ENCODE data around the gene PPIG.
"Not testable (repeated sequence)": the region's sequence is repeated elsewhere in the genome, so short reads cannot be mapped to it uniquely, and the experiment has no call there.

Gene PPIG

DNA sequence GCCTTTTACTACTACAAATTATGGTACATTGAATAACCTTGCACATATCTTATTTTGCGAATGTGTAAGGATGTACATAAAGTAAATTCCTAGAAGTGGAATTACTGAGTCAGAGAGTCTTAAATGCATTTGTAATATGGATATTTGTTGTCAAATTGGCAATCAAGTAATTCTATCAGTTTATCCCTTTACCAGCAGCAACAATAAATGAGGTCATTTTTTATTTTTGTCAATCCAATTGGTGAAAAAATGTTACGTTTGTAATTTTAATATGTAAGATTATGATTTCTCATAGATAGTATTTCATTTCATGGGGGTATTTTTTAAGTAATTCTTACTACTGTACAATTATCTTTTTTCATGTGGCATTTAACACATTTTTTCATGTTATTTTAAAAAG is 14.8 kb downstream of the PPIG start:
- DNase-seq = no peak

DNA sequence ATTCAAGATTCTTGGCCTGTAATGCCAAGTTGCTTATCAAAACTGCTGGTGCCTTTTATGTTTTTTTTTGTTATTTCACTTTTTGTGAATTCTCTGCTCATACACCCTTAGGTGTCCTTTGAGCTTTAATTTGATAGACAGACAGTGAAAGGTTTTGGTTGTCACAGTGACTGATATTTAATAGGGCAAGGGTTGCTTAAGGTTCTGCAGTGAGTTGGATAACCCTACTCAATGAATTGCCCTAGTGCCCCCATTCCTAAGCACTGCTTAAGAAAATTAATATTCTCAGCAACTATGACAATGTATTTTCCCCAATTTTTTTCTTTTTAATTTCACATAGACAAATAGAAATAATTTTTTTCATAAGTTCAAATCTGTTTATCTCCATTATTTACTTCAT is 15.4 kb downstream of the PPIG start:
- DNase-seq = no peak

GRCh38 chr2:169609264-169609663 is 25.1 kb downstream of the PPIG start:
- DNase-seq = no peak

DNA sequence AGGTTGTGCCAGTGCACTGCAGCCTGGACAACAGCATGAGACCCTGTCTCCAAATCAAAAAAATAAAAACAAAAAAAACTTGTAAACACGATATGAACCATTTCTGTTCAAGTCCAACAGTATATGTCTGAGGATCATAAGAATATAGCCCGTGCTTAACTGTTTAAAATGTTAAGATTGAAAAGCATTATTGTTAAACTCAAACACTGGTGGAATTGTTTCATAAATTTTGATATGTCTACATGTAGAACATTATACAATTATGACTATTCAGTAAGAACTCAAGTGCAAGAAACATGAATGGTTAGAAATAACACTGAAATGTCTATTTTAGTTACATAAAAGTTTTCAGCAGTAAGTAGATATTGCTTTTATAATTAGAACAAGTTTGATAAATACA is 29.7 kb downstream of the PPIG start:
- DNase-seq = no peak

DNA sequence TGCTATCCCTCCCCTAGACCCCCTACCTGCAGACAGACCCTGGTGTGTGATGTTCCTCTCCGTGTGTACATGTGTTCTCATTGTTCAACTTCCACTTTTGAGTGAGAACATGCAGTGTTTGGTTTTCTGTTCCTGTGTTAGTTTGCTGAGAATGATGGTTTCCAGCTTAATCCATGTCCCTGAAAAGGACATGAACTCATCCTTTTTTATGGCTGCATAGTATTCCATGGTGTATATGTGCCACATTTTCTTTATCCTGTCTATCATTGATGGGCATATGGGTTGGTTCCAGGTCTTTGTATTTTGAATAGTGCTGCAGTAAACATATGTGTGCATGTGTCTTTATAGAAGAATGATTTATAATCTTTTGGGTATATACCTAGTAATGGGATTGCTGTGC is 31.8 kb downstream of the PPIG start:
- DNase-seq = not testable (repeated sequence)

GRCh38 chr2:169619946-169620345 is 35.8 kb downstream of the PPIG start:
- DNase-seq = no peak

DNA sequence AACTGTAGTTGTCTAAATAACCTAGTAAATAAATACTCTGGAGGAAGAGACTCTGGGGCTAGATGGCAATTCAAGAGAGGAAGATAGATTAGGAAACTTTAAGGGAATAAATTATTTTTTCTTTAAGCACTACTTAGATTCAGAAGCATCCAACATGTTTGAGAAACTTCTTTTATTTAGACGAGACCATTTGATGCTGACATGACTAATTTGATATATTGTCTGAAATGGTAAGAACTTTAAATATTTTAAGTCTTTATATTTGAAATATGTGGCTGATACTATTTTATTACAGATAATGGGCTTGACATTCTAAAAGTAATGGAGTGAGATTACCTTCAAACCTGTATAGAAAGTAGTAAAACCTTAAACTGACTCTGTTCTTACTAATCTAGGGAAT is 36.4 kb downstream of the PPIG start:
- DNase-seq = no peak

DNA sequence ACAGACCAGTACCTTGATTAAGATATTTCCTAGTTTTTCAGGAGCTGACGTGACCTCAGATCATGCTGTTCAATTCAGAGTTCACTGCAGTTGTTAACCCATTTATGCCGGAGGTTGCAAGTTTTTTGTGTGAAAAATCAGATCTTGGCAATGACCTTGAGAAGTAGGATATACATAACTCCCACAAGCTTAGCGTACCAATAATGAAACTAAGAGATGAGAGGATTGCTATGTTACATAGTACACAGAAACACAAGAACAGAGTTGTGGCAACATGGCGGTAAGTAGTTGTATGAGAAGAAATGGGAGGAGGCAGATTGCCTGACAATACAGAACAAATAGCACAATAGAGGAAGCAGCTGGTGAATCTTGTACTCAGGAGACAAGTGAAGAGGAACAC is 39.1 kb downstream of the PPIG start:
- no peak for DNase-seq

GRCh38 chr2:169625781-169626180 is 41.6 kb downstream of the PPIG start:
- DNase-seq = no peak

- no peak for DNase-seq
Observed at GRCh38 chr2:169636440-169637097, 52.4 kb downstream of the PPIG start.

GRCh38 chr2:169637620-169638019 is 53.5 kb downstream of the PPIG start:
- no peak for DNase-seq

DNA sequence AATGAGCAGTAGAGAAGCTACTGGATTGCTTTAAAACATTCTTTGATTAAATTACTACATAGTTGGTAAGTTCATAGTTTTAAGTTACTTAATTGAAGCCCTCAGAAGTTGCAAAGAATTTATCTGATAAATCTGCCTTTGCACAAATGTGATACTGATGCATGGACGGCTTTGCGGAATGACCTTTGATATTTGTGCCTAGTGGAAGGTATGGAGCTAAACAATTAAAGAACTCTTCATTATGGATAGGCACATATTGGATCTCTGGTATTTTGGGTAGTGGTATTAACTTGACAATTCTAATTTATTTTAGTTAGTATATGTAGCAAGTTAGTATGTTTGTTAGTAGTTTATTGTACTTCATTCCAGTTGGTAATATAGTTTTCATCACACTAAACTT is 56.0 kb downstream of the PPIG start:
- DNase-seq = no peak

- no peak for DNase-seq
Observed at GRCh38 chr2:169641464-169641863, 57.3 kb downstream of the PPIG start.

DNA sequence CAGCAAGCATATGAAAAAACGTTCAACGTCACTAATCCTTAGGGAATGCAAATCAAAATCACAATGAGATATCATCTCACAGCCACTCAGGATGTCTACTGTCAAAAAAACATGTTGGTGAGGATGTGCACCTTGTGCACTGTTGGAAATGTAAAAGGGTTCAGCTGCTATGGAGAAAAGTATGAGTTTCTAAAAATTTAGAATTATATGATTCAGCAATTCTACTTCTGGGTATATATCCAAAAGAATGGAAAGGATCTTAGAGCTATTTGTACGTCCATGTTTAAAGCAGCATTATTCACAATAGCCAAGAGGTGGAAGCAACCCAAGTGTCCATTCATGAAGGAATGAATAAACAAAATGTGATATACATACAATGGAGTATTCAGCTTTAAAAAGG is 60.0 kb downstream of the PPIG start:
- no peak for DNase-seq

- DNase-seq = no peak
Observed at GRCh38 chr2:169647496-169647895, 63.3 kb downstream of the PPIG start.

DNA sequence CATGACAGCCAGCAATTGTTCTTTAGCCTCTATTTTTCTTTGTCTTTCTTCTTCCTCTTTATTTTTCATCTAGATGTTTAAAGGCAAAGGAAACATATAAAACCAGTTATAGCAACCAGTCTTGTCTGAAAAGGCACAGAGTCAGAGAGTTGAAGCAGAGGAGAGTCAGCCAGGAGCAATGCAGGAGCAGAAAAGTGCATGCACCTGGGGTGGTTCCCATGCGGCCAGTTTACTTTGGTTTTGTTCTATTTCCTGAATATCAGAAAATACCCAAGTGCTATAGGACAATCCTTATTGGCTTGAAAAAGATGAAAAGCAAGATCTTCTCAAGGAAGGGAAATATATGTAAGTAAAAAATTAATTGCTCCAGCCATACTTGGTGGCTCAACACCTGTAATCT is 65.1 kb downstream of the PPIG start:
- no peak for DNase-seq

- DNase-seq = no peak
Observed at GRCh38 chr2:169653636-169654035, 69.5 kb downstream of the PPIG start.

- DNase-seq = no peak
Observed at GRCh38 chr2:169656164-169656563, 72.0 kb downstream of the PPIG start.

DNA sequence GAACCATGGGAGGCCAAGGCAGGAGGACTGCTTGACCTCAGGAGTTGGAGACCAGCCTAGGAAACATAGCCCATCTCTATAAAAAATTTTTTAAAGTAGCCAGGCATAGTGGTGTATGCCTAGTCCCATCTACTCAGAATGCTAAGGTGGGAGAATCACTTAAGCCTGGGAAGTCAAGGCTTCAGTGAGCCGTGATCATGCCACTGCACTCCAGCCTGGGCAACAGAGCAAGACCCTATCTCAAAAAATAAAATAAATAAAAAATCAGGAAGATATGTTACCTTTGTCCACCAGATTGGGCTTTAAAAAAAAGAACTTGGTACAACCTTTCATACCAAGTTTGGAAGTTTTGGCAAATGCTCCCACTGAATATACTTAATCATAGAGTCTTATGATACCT is 74.7 kb downstream of the PPIG start:
- no peak for DNase-seq

- DNase-seq = no peak
Observed at GRCh38 chr2:169659320-169659719, 75.2 kb downstream of the PPIG start.

DNA sequence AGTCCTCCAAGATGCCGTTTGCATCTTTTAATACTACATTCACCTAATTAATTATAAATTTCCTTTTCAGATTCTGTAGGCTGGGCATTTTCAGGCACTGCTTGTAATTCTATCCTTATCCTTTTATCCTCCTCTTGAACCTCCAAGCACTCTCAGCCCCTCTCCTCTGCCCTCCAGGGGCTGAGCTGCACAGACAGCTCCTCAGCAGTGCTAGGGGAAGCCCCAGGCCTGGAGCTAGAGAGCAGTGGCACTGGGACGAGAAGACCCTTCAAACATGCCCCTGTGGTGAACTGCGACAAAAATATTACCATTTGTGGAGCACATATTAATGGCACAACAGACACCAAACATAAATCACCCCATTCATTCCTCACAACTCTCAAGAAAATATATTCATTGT is 77.1 kb downstream of the PPIG start:
- DNase-seq = no peak

- no peak for DNase-seq
Observed at GRCh38 chr2:169662744-169663143, 78.6 kb downstream of the PPIG start.

DNA sequence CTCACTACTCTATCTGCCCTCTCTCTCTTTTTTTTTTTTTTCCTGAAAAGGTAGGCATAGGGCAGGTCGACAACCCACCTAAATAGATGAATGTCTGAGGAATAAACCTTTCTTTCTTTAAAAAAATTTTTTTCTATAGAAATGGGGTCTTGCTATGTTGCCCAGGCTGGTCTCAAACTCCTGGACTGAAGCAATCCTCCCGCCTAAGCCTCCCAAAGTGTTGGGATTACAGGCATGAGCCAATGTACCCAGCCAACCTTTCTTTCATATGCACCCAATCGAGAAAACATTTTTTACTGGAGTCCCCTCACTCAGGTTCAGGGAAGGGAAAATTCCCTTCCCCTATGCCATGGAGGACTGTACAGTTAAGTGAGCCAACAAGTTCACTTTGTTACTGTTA is 79.1 kb downstream of the PPIG start:
- no peak for DNase-seq

- DNase-seq = no peak
Observed at GRCh38 chr2:169664600-169664977, 80.4 kb downstream of the PPIG start.
